ENCODE results near the gene CSF1.

DNA sequence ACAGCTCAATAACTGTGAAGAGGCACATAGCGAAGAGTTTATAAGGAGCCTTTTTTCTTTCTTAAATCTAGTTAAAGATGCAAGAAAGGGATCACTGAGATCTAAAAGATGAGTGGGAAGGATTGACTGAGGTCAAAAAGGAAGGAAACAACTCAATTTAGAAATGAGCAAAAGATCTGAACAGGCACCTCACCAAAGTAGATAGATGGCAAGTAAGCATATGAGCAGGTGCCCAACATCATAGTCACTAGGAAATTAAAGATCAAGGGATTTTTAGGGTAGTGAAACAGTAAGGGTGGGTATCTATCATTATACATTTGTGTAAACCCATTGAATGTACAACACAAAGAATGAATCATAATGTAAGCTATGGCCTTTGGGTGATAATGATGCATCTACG, 44.6 kb upstream of the CSF1 start:
- TF ChIP-seq, protein P1, sequence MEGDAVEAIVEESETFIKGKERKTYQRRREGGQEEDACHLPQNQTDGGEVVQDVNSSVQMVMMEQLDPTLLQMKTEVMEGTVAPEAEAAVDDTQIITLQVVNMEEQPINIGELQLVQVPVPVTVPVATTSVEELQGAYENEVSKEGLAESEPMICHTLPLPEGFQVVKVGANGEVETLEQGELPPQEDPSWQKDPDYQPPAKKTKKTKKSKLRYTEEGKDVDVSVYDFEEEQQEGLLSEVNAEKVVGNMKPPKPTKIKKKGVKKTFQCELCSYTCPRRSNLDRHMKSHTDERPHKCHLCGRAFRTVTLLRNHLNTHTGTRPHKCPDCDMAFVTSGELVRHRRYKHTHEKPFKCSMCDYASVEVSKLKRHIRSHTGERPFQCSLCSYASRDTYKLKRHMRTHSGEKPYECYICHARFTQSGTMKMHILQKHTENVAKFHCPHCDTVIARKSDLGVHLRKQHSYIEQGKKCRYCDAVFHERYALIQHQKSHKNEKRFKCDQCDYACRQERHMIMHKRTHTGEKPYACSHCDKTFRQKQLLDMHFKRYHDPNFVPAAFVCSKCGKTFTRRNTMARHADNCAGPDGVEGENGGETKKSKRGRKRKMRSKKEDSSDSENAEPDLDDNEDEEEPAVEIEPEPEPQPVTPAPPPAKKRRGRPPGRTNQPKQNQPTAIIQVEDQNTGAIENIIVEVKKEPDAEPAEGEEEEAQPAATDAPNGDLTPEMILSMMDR (conservative IDR thresholded peaks at IDR 0.05 in 1 of 2, IDR thresholded peaks at IDR 0.05 in 1 of 2; ENCODE audit: extremely low read depth in 1 of 2, insufficient read depth in 1 of 2, low read depth in 1 of 2, low read length in 2 of 2), result no peak
- no peak for TF ChIP-seq EZH2 (IDR thresholded peaks at IDR 0.05; ENCODE audit: borderline replicate concordance, low read length)
